ENCODE results near the gene RAD51B.

Gene RAD51B

GRCh38 chr14:68235011-68235410, 415.4 kb downstream of the RAD51B start:
- H3K4me3 ChIP-seq (replicated peaks; ENCODE audit: insufficient read depth, low read length) = no peak overlapping the region
- DNase-seq (ENCODE audit: low read depth in 1 of 2, low spot score in 1 of 2) = no peak
- TF ChIP-seq REST (IDR thresholded peaks at IDR 0.05; ENCODE audit: insufficient replicate concordance, low read depth) (no peak), CTCF (IDR thresholded peaks at IDR 0.05; ENCODE audit: insufficient read depth, low read length) (no peak), GABPA (IDR thresholded peaks at IDR 0.05; ENCODE audit: low read depth) (no peak), SPI1 (IDR thresholded peaks at IDR 0.05; ENCODE audit: borderline replicate concordance, low read depth) (no peak), POLR2AphosphoS5 (IDR thresholded peaks at IDR 0.05; ENCODE audit: low read depth) (no peak)
- H3K27me3 ChIP-seq (ENCODE audit: insufficient read depth, poor library complexity, severe bottlenecking) = no peaks in the 10 kb centered on the region
- H3K27ac ChIP-seq (replicated peaks) = no peak overlapping the region

- no peak for DNase-seq (ENCODE audit: low read depth in 1 of 2, low spot score in 1 of 2)
- TF ChIP-seq GABPA (IDR thresholded peaks at IDR 0.05; ENCODE audit: low read depth) = no peak
- TF ChIP-seq REST (IDR thresholded peaks at IDR 0.05; ENCODE audit: insufficient replicate concordance, low read depth) = no peak
- no peak for TF ChIP-seq CTCF (IDR thresholded peaks at IDR 0.05; ENCODE audit: insufficient read depth, low read length)
- TF ChIP-seq SPI1 (IDR thresholded peaks at IDR 0.05; ENCODE audit: borderline replicate concordance, low read depth) = no peak
- Histone ChIP-seq H3K27me3 (ENCODE audit: insufficient read depth, poor library complexity, severe bottlenecking) (no peaks in the 10 kb centered on the region), H3K4me3 (replicated peaks; ENCODE audit: insufficient read depth, low read length) (no peak overlapping the region), H3K27ac (replicated peaks) (no peak overlapping the region)
Observed at GRCh38 chr14:68236582-68237458, 417.2 kb downstream of the RAD51B start.

GRCh38 chr14:68238551-68238950, 419.0 kb downstream of the RAD51B start:
- TF ChIP-seq REST (IDR thresholded peaks at IDR 0.05; ENCODE audit: insufficient replicate concordance, low read depth) (no peak), POLR2AphosphoS5 (IDR thresholded peaks at IDR 0.05; ENCODE audit: low read depth) (no peak), CTCF (IDR thresholded peaks at IDR 0.05; ENCODE audit: insufficient read depth, low read length) (no peak), GABPA (IDR thresholded peaks at IDR 0.05; ENCODE audit: low read depth) (no peak), SPI1 (IDR thresholded peaks at IDR 0.05; ENCODE audit: borderline replicate concordance, low read depth) (no peak)
- H3K27me3 ChIP-seq (ENCODE audit: insufficient read depth, poor library complexity, severe bottlenecking) = no peaks in the 10 kb centered on the region
- no peak overlapping the region for H3K4me3 ChIP-seq (replicated peaks; ENCODE audit: insufficient read depth, low read length)
- no peak overlapping the region for H3K27ac ChIP-seq (replicated peaks)
- no peak for DNase-seq (ENCODE audit: low read depth in 1 of 2, low spot score in 1 of 2)

All from HL-60 (cell line).